Adipocyte (in vitro differentiated cells): ENCODE results near the gene SIK2.
"Not testable (repeated sequence)": the region's sequence is repeated elsewhere in the genome, so short reads cannot be mapped to it uniquely, and the experiment has no call there.

Source experiments
- DNase-seq: peaks from one replicate; pipeline ENCODE4 v3.0.0-alpha.2; 2015; ENCODE audit warnings: low read depth
- H3K27me3 ChIP-seq: replicated peaks from 2 replicates; pipeline ENCODE4 v1.7.0; 2013; ENCODE audit warnings: mild to moderate bottlenecking, low read length, moderate library complexity; ENCODE audit not compliant: control insufficient read depth, insufficient read depth
- H3K36me3 ChIP-seq: 2 replicates; pipeline ENCODE4 v1.7.0; 2013; ENCODE audit warnings: low read length, mild to moderate bottlenecking, moderate library complexity; ENCODE audit not compliant: control insufficient read depth, insufficient read depth, severe bottlenecking
- H3K4me1 ChIP-seq: 2 replicates; pipeline ENCODE4 v1.7.0; 2013; ENCODE audit warnings: mild to moderate bottlenecking, low read length, moderate library complexity; ENCODE audit not compliant: control insufficient read depth, insufficient read depth
- H3K4me3 ChIP-seq: 2 replicates; pipeline ENCODE4 v1.7.0; 2013; ENCODE audit warnings: mild to moderate bottlenecking, low read length, moderate library complexity
- H3K9ac ChIP-seq: 2 replicates; pipeline ENCODE4 v1.7.0; 2013; ENCODE audit warnings: mild to moderate bottlenecking, low read length, moderate library complexity
- H3K9me3 ChIP-seq: 2 replicates; pipeline ENCODE4 v1.7.0; 2013; ENCODE audit warnings: mild to moderate bottlenecking, low read length, moderate library complexity; ENCODE audit not compliant: control insufficient read depth

Gene SIK2

GRCh38 chr11:111639226-111639925 lies 37.1 kb downstream of the SIK2 start:
- Histone ChIP-seq H3K9ac (no peak overlapping the region), H3K27me3 (no peaks in the 10 kb centered on the region), H3K4me3 (no peak overlapping the region), H3K36me3 (peaks cover 42% of the 10 kb centered on the region), H3K9me3 (no peaks in the 10 kb centered on the region), H3K4me1 (peaks cover 28% of the 10 kb centered on the region)
- DNase-seq, result no peak

GRCh38 chr11:111641339-111642015 lies 39.2 kb downstream of the SIK2 start:
- Histone ChIP-seq H3K36me3 (peaks cover 53% of the 10 kb centered on the region), H3K4me1 (peaks cover 12% of the 10 kb centered on the region), H3K9me3 (no peaks in the 10 kb centered on the region), H3K27me3 (no peaks in the 10 kb centered on the region), H3K9ac (no peak overlapping the region), H3K4me3 (no peak overlapping the region)
- DNase-seq, result no peak

- DNase-seq, result no peak
- Histone ChIP-seq H3K4me3 (no peak overlapping the region), H3K36me3 (peaks cover 53% of the 10 kb centered on the region), H3K4me1 (peaks cover 5% of the 10 kb centered on the region), H3K27me3 (no peaks in the 10 kb centered on the region), H3K9ac (no peak overlapping the region), H3K9me3 (no peaks in the 10 kb centered on the region)
These were observed 40.3 kb downstream of the SIK2 start for GRCh38 chr11:111642542-111642941.

GRCh38 chr11:111644922-111645321 lies 42.7 kb downstream of the SIK2 start:
- Histone ChIP-seq H3K27me3 (no peaks in the 10 kb centered on the region), H3K9me3 (no peaks in the 10 kb centered on the region), H3K36me3 (peaks cover 53% of the 10 kb centered on the region), H3K4me1 (no peaks in the 10 kb centered on the region), H3K4me3 (no peak overlapping the region), H3K9ac (no peak overlapping the region)
- DNase-seq, result no peak

- H3K4me1 ChIP-seq, result no peaks in the 10 kb centered on the region
- H3K4me3 ChIP-seq, result no peak overlapping the region
- H3K36me3 ChIP-seq, result peaks cover 53% of the 10 kb centered on the region
- no peaks in the 10 kb centered on the region for H3K9me3 ChIP-seq
- no peak overlapping the region for H3K9ac ChIP-seq
- DNase-seq, result no peak
- H3K27me3 ChIP-seq, result no peaks in the 10 kb centered on the region
These were observed 43.5 kb downstream of the SIK2 start for GRCh38 chr11:111645657-111646316.

- not testable (repeated sequence) for H3K27me3 ChIP-seq, H3K4me3 ChIP-seq, H3K9me3 ChIP-seq, DNase-seq, H3K9ac ChIP-seq
- Histone ChIP-seq H3K36me3 (peaks cover 50% of the 10 kb centered on the region), H3K4me1 (peaks cover 29% of the 10 kb centered on the region)
These were observed 49.1 kb downstream of the SIK2 start for GRCh38 chr11:111651336-111651735.

GRCh38 chr11:111652184-111652583 lies 49.9 kb downstream of the SIK2 start:
- DNase-seq, result peak; percentile 42
- Histone ChIP-seq H3K4me1 (peaks cover 37% of the 10 kb centered on the region), H3K36me3 (peaks cover 50% of the 10 kb centered on the region)

GRCh38 chr11:111654601-111655000 lies 52.4 kb downstream of the SIK2 start:
- peaks cover 37% of the 10 kb centered on the region for H3K36me3 ChIP-seq
- no peaks in the 10 kb centered on the region for H3K9me3 ChIP-seq
- H3K27me3 ChIP-seq, result no peaks in the 10 kb centered on the region
- no peak overlapping the region for H3K9ac ChIP-seq
- no peak for DNase-seq
- no peak overlapping the region for H3K4me3 ChIP-seq
- peaks cover 39% of the 10 kb centered on the region for H3K4me1 ChIP-seq

More at GRCh38 chr11:111652184-111652583, 49.9 kb downstream of the SIK2 start:
- no peaks in the 10 kb centered on the region for H3K9me3 ChIP-seq
- no peak overlapping the region for H3K4me3 ChIP-seq
- no peaks in the 10 kb centered on the region for H3K27me3 ChIP-seq
- H3K9ac ChIP-seq, result no peak overlapping the region

GRCh38 chr11:111655924-111656323 lies 53.7 kb downstream of the SIK2 start:
- H3K4me3 ChIP-seq, result no peak overlapping the region
- H3K36me3 ChIP-seq, result peaks cover 30% of the 10 kb centered on the region
- no peak overlapping the region for H3K9ac ChIP-seq
- no peak for DNase-seq
- no peaks in the 10 kb centered on the region for H3K27me3 ChIP-seq
- peaks cover 39% of the 10 kb centered on the region for H3K4me1 ChIP-seq
- H3K9me3 ChIP-seq, result no peaks in the 10 kb centered on the region

- Histone ChIP-seq H3K4me1 (peaks cover 28% of the 10 kb centered on the region), H3K36me3 (peaks cover 39% of the 10 kb centered on the region)
- H3K4me3 ChIP-seq, DNase-seq, H3K9me3 ChIP-seq, H3K27me3 ChIP-seq, H3K9ac ChIP-seq: not testable (repeated sequence)
These were observed 55.7 kb downstream of the SIK2 start for GRCh38 chr11:111657905-111658304.

GRCh38 chr11:111658493-111658892 lies 56.2 kb downstream of the SIK2 start:
- not testable (repeated sequence) for H3K27me3 ChIP-seq, H3K4me3 ChIP-seq, DNase-seq, H3K9ac ChIP-seq, H3K9me3 ChIP-seq
- Histone ChIP-seq H3K36me3 (peaks cover 33% of the 10 kb centered on the region), H3K4me1 (peaks cover 33% of the 10 kb centered on the region)
